Spleen (tissue), 11 donors: ENCODE results near the gene PTPN2. TPM values are rescaled to one million over a fixed set of nuclear protein-coding genes. Genes with fewer than 3 reads are reported as not detected.

Experiments
- DNase-seq: peaks from one replicate; pipeline ENCODE4 v3.0.0-alpha.2; 2020
- H3K27ac ChIP-seq, 8 donors: fragments of 200-600 bp; sonication (generic) in 7 of 8; 1 replicate in 4 of 8; 2 replicates in 4 of 8; pipeline versions ENCODE4 v1.5.0 to v1.8.0; 2016 to 2021; ENCODE audit warnings: inconsistent platforms in 4 of 8, mild to moderate bottlenecking in 4 of 8, moderate library complexity in 1 of 8
- H3K27me3 ChIP-seq, 7 donors: fragments of 200-600 bp; sonication (generic) in 6 of 7; replicated peaks in 1 of 7; 1 replicate in 4 of 7; 2 replicates in 3 of 7; pipeline versions ENCODE4 v1.5.0 to v1.8.0; 2016 to 2021; ENCODE audit warnings: inconsistent platforms in 3 of 7, mild to moderate bottlenecking in 1 of 7
- H3K36me3 ChIP-seq, 6 donors: fragments of 200-600 bp; sonication (generic) in 5 of 6; 1 replicate in 4 of 6; 2 replicates in 2 of 6; pipeline versions ENCODE4 v1.5.0 to v1.8.0; 2016 to 2021; ENCODE audit warnings: inconsistent platforms in 2 of 6
- H3K4me1 ChIP-seq, 6 donors: fragments of 200-600 bp; sonication (generic) in 5 of 6; 1 replicate in 3 of 6; 2 replicates in 3 of 6; pipeline versions ENCODE4 v1.5.0 to v1.8.0; 2016 to 2021; ENCODE audit warnings: inconsistent platforms in 3 of 6
- H3K4me3 ChIP-seq, 8 donors: fragments of 200-600 bp; sonication (generic) in 7 of 8; 1 replicate in 4 of 8; 2 replicates in 4 of 8; pipeline versions ENCODE4 v1.5.0 to v1.8.0; 2016 to 2021; ENCODE audit warnings: inconsistent platforms in 4 of 8, mild to moderate bottlenecking in 4 of 8, moderate library complexity in 2 of 8
- H3K9me3 ChIP-seq, 8 donors: fragments of 200-600 bp; sonication (generic) in 7 of 8; 1 replicate in 4 of 8; 2 replicates in 4 of 8; pipeline versions ENCODE4 v1.5.0 to v1.8.0; 2016 to 2021; ENCODE audit warnings: inconsistent platforms in 4 of 8
- POLR2A ChIP-seq, 3 donors: fragments of 450-650 bp; IDR thresholded peaks; one replicate each; pipeline ENCODE4 v1.5.1; 2017; ENCODE audit warnings: antibody characterized with exemption in 3 of 3, mild to moderate bottlenecking in 1 of 3
- POLR2AphosphoS5 ChIP-seq, 3 donors: sonication (generic); formaldehyde crosslinking; IDR thresholded peaks; one replicate each; pipeline ENCODE4 v1.5.1; 2017; ENCODE audit warnings: antibody characterized with exemption in 3 of 3
- WGBS, 5 donors: extraction: QIAGEN DNeasy Blood & Tissue Kit in 3 of 5; methylation state at CpG; one replicate each; pipeline versions ENCODE4 v1.1.5 to v1.1.7; 2013 to 2018; 5-methylcytosine and 5-hydroxymethylcytosine counted together
- intact Hi-C: fragments of 100-400 bp; cut with DNase I; formaldehyde crosslinking; loops from one replicate; pipeline ENCODE4 v1.15.0; 2023; ENCODE audit warnings: low total_unique reads
- polyA plus RNA-seq, 3 donors: library from polyadenylated mRNA; stranded (reverse); fragments of 200-250 nt; gene quantifications; one replicate each; pipeline ENCODE4 v1.2.1, GENCODE V29; 2013
- total RNA-seq, 7 donors: library from RNA; depleted of rRNA in 3 of 7; stranded (reverse); fragments of >200 nt in 3 of 7; fragmentation: NEBNext Ultra II Directional in 4 of 7; extraction: Animal tissue kit (Norgen Biotek cat#: 25700) in 4 of 7; gene quantifications; one replicate each; pipeline versions ENCODE4 v1.1.0 to v1.2.1, GENCODE V29; 2016 to 2021
- TF ChIP-seq, protein P1 (sequence below), 11 experiments: fragments of 200-600 bp in 7 of 11; fragments of 450-650 bp in 4 of 11; sonication (generic) in 4 of 11; IDR thresholded peaks in 8 of 11; conservative IDR thresholded peaks in 3 of 11; 1 replicate in 7 of 11; 2 replicates in 4 of 11; pipeline versions ENCODE4 v1.4.0 to v1.8.0; 2016 to 2021; ENCODE audit warnings: antibody characterized with exemption in 11 of 11, inconsistent platforms in 4 of 11, mild to moderate bottlenecking in 1 of 11
- donor health status: healthy with polysubstance abuse.
- donor health status: DM: no; HTN: no; CAD: no; lungs with moderate emphysema.
- donor health status: DM: no; HTN: no; CAD: no.
- donor health status: Bipolar disorder and iron deficiency.
- donor health status: healthy.
- donor health status: DM: no; HTN: no; CAD: no.
- donor health status: DM: yes; HTN: yes; CAD: no.

Gene PTPN2
- total and polyA plus RNA-seq, 10 donors, result 47.9 to 92.1 (median 63.3) TPM

GRCh38 chr18:12852566-12853315 lies 31.3 kb downstream of the PTPN2 start:
- H3K9me3 ChIP-seq, result no peaks in the 10 kb centered on the region
- no peak overlapping the region for H3K27ac ChIP-seq
- DNase-seq, result no peak
- H3K36me3 ChIP-seq, result peaks cover 0 to 66% (median 0%) of the 10 kb centered on the region in 6 donors
- no peak overlapping the region for H3K4me3 ChIP-seq
- WGBS, 5 donors, result 95 to 99% (median 98%) methylated on average over 7 of the region's 7 CpGs
- H3K27me3 ChIP-seq, result no peaks in the 10 kb centered on the region
- intact Hi-C loops, result no loop called here
- peaks cover 0 to 13% (median 5%) of the 10 kb centered on the region in 6 donors for H3K4me1 ChIP-seq
- TF ChIP-seq, protein P1, sequence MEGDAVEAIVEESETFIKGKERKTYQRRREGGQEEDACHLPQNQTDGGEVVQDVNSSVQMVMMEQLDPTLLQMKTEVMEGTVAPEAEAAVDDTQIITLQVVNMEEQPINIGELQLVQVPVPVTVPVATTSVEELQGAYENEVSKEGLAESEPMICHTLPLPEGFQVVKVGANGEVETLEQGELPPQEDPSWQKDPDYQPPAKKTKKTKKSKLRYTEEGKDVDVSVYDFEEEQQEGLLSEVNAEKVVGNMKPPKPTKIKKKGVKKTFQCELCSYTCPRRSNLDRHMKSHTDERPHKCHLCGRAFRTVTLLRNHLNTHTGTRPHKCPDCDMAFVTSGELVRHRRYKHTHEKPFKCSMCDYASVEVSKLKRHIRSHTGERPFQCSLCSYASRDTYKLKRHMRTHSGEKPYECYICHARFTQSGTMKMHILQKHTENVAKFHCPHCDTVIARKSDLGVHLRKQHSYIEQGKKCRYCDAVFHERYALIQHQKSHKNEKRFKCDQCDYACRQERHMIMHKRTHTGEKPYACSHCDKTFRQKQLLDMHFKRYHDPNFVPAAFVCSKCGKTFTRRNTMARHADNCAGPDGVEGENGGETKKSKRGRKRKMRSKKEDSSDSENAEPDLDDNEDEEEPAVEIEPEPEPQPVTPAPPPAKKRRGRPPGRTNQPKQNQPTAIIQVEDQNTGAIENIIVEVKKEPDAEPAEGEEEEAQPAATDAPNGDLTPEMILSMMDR (IDR thresholded peaks at IDR 0.05 in 8 of 11, conservative IDR thresholded peaks at IDR 0.05 in 3 of 11), result no peak
- TF ChIP-seq POLR2A (IDR thresholded peaks at IDR 0.05) (no peak), POLR2AphosphoS5 (IDR thresholded peaks at IDR 0.05) (no peak)

DNA sequence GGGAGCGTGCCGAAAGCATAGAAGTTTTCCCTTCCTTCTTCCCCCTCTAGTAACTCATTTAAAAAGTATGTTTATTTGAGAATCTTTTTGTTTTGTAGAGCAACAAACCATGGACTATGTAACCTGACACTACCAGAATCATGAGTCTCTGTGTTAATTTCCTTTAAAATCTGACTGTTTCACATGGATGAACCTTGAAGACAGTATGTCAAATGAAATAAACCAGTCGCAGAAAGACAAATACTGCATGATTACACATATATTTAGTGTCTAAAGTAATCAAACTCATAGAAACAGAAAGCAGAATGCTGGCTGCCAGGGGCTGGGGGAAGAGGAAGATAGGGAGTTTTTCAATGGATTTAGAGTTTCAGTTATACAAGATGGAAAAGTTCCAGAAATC lies 32.3 kb downstream of the PTPN2 start:
- H3K27me3 ChIP-seq, result no peaks in the 10 kb centered on the region

DNA sequence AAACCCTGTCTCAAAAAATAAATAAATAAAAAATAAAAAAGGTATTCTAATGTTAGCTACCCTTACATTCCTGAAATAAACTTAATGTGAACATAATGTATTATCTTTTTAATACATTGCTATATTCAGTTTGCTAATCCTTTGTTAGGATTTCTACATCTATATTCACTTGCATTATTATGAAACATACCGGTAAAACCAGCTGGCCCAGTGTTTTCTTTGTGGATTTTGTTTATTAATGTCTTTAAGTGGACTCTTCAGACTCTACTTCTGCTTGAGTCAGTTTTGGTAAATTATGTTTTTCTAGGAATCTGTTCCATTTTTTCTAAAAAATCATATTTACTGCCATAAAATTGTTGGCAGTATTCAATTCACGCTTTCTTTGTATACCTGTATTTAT lies 34.5 kb downstream of the PTPN2 start:
- 77 to 95% (median 89%) methylated on average over 2 of the region's 2 CpGs for WGBS, 5 donors
- TF ChIP-seq, protein P1 (IDR thresholded peaks at IDR 0.05 in 8 of 11, conservative IDR thresholded peaks at IDR 0.05 in 3 of 11), result no peak
- TF ChIP-seq POLR2AphosphoS5 (IDR thresholded peaks at IDR 0.05) (no peak), POLR2A (IDR thresholded peaks at IDR 0.05) (no peak)
- Histone ChIP-seq H3K27ac (no peak overlapping the region), H3K4me3 (no peak overlapping the region), H3K4me1 (peaks cover 0 to 18% (median under 1%) of the 10 kb centered on the region in 6 donors), H3K36me3 (peaks cover 0 to 45% (median 0%) of the 10 kb centered on the region in 6 donors), H3K27me3 (no peaks in the 10 kb centered on the region), H3K9me3 (no peaks in the 10 kb centered on the region)
- no peak for DNase-seq
- intact Hi-C loops, result no loop called here

More for the DNA sequence above, 32.3 kb downstream of the PTPN2 start:
- TF ChIP-seq POLR2AphosphoS5 (IDR thresholded peaks at IDR 0.05) (no peak), POLR2A (IDR thresholded peaks at IDR 0.05) (no peak)
- TF ChIP-seq, protein P1 (IDR thresholded peaks at IDR 0.05 in 8 of 11, conservative IDR thresholded peaks at IDR 0.05 in 3 of 11), result no peak
- intact Hi-C loops, result no loop called here
- Histone ChIP-seq H3K27ac (no peak overlapping the region), H3K9me3 (no peaks in the 10 kb centered on the region), H3K4me3 (no peak overlapping the region), H3K4me1 (peaks cover 0 to 5% (median 0%) of the 10 kb centered on the region in 6 donors), H3K36me3 (peaks cover 0 to 56% (median 0%) of the 10 kb centered on the region in 6 donors)
- no peak for DNase-seq
- 86 to 92% (median 91%) methylated on average over 3 of the region's 3 CpGs for WGBS, 5 donors

- Histone ChIP-seq H3K4me1 (peaks cover 0 to 29% (median 6%) of the 10 kb centered on the region in 6 donors), H3K27me3 (no peaks in the 10 kb centered on the region), H3K9me3 (no peaks in the 10 kb centered on the region), H3K4me3 (no peak overlapping the region), H3K27ac (no peak overlapping the region), H3K36me3 (peaks cover 0 to 34% (median 0%) of the 10 kb centered on the region in 6 donors)
- TF ChIP-seq, protein P1 (IDR thresholded peaks at IDR 0.05 in 8 of 11, conservative IDR thresholded peaks at IDR 0.05 in 3 of 11), result no peak
- TF ChIP-seq POLR2A (IDR thresholded peaks at IDR 0.05), result no peak
- TF ChIP-seq POLR2AphosphoS5 (IDR thresholded peaks at IDR 0.05), result no peak
- WGBS, 5 donors, result 73 to 87% (median 81%) methylated on average over 1 of the region's 1 CpG
- intact Hi-C loops, result no loop called here
- DNase-seq, result no peak
Observed at GRCh38 chr18:12848405-12848804, 35.6 kb downstream of the PTPN2 start.
